Breast epithelium (tissue), 4 donors: Measurements from ENCODE around the gene ZMYND15. TPM values are rescaled to one million over a fixed set of nuclear protein-coding genes. Genes with fewer than 3 reads are reported as not detected.
A peak's percentile ranks its signal among the peaks of the same experiment; 100 is the strongest.
"Not testable (repeated sequence)": the region's sequence is repeated elsewhere in the genome, so short reads cannot be mapped to it uniquely, and the experiment has no call there.

Source experiments
- DNase-seq, 2 donors: peaks; one replicate each; pipeline ENCODE4 v3.0.0-alpha.2; 2019; ENCODE audit warnings: low spot score in 2 of 2
- H3K27ac ChIP-seq, 2 donors: fragments of 200-600 bp; sonication (generic) in 1 of 2; one replicate each; pipeline ENCODE4 v1.5.1; 2016 to 2019; ENCODE audit warnings: mild to moderate bottlenecking in 1 of 2
- H3K27me3 ChIP-seq, 2 donors: fragments of 200-600 bp; sonication (generic) in 1 of 2; one replicate each; pipeline versions ENCODE4 v1.5.1 to v1.6.0; 2017 to 2019; ENCODE audit warnings: control low read depth in 1 of 2, mild to moderate bottlenecking in 1 of 2
- H3K36me3 ChIP-seq: fragments of 200-600 bp; one replicate; pipeline ENCODE4 v1.5.1; 2019
- H3K4me1 ChIP-seq, 2 donors: fragments of 200-600 bp; sonication (generic); one replicate each; pipeline ENCODE4 v1.5.1; 2016 to 2019; ENCODE audit warnings: control low read depth in 1 of 2
- H3K4me3 ChIP-seq, 3 donors: fragments of 200-600 bp; sonication (generic); 1 replicate in 2 of 3; 2 replicates in 1 of 3; pipeline ENCODE4 v1.5.1; 2016 to 2019; ENCODE audit warnings: mild to moderate bottlenecking in 3 of 3, moderate library complexity in 2 of 3
- H3K9me3 ChIP-seq, 2 donors: fragments of 200-600 bp; sonication (generic) in 1 of 2; one replicate each; pipeline ENCODE4 v1.5.1; 2016 to 2019; ENCODE audit warnings: control low read depth in 1 of 2
- CTCF ChIP-seq, 3 donors: fragments of 450-650 bp; IDR thresholded peaks; one replicate each; pipeline ENCODE4 v1.5.1; 2016 to 2017; ENCODE audit warnings: antibody characterized with exemption in 3 of 3, mild to moderate bottlenecking in 3 of 3, moderate library complexity in 3 of 3
- POLR2A ChIP-seq: fragments of 450-650 bp; IDR thresholded peaks from one replicate; pipeline ENCODE4 v1.6.1; 2016; ENCODE audit warnings: antibody characterized with exemption, mild to moderate bottlenecking, moderate library complexity
- POLR2AphosphoS5 ChIP-seq, 3 donors: sonication (generic); formaldehyde crosslinking; IDR thresholded peaks; one replicate each; pipeline ENCODE4 v1.6.1; 2017; ENCODE audit warnings: antibody characterized with exemption in 3 of 3
- intact Hi-C: fragments of 100-400 bp; cut with DNase I; formaldehyde crosslinking; loops from one replicate; pipeline ENCODE4 v1.15.1; 2023; ENCODE audit warnings: low total_unique reads
- total RNA-seq, 3 donors: library from RNA; depleted of rRNA; stranded (reverse); fragments of >200 nt; gene quantifications; one replicate each; pipeline ENCODE4 v1.1.0, GENCODE V29; 2016

Gene ZMYND15
- total RNA-seq, 3 donors from 2014 or later = 0.96 to 2.3 (median 0.98) TPM

DNA sequence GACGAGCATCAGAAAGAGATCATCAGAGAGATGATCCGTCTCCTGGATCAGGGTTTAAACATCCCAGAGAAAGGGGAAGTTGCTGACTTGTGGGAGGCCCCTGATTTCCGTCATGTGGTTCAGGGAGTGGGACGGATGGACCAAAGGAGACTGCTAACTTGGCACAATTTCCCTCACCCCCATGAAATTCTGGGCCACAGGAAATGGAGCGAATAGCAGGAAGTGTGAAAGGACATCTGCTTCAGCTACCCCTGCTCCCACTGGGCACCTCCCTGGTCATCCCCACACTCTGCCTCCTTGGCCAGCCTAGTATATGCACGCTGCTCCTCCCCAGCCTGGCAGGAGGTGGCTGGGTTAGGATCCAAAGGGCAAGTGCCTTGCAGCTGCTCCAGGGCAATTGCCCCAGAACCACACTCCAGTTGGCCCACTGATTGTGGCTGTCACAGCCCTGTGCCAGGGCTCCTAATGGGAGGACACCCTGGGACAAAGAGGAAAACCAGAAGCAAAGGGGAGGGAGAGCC lies 27.9 kb upstream of the ZMYND15 start:
- Histone ChIP-seq H3K27me3 (no peaks in the 10 kb centered on the region), H3K27ac (peak overlapping the region in 1 of 2 donors; percentile 27), H3K9me3 (no peaks in the 10 kb centered on the region), H3K4me3 (peak overlapping the region; percentile 21 to 81 (median 79)), H3K4me1 (peaks cover 0 to 2% of the 10 kb centered on the region in 2 donors), H3K36me3 (no peaks in the 10 kb centered on the region)
- TF ChIP-seq POLR2AphosphoS5 (IDR thresholded peaks at IDR 0.05) (no peak), POLR2A (no peak), CTCF (IDR thresholded peaks at IDR 0.05) (no peak)
- intact Hi-C loops = no loop called here
- no peak for DNase-seq

DNA sequence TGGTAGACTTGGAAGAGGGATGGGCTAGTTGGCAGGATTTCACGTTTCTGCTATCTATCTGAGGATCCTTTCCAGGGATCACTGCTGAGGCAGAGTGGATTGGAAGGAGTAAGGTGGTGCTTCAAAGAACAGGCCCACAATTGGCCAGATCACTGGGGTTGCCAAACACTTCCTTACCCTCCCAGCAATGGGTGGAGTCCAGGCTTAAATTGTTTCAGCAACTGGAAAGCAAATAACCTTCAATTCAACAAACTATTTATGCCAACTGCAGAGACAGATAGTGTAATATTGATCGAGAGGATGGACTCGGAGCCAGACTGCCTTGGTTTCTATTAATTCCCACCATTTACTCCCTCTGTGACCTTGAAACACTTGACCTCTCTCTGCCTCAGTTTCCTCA lies 27.1 kb upstream of the ZMYND15 start:
- peak overlapping the region in 1 of 3 donors; percentile 21 for H3K4me3 ChIP-seq
- intact Hi-C loops = no loop called here

DNA sequence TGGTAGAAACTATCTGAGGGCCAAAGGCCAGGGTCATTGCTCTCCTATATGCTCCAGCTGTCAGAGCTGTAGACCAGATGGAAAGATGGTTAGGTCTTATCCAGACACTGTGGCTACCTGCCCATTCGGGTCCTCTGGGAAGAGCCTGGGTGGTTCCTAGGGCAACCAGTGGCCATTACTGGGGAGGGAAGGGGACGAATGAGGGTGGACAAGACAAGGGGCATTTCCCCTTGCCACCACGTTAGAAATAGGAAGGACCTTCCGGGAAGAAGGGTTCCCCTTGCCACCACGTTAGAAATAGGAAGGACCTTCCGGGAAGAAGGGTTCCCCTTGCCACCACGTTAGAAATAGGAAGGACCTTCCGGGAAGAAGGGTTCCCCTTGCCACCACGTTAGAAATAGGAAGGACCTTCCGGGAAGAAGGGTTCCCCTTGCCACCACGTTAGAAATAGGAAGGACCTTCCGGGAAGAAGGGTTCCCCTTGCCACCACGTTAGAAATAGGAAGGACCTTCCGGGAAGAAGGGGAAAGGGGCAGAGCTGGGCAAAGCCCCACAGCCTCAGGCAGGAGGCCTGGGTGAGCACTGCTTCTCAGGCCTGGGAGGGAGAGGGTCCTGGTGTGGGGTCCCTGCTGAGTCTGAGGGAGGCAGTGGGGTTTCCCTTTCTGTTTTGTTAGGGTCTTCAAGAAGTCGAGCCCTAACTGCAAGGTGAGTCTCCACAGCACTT lies 25.1 kb upstream of the ZMYND15 start:
- DNase-seq, H3K36me3 ChIP-seq, H3K27me3 ChIP-seq, intact Hi-C loops, H3K27ac ChIP-seq, H3K9me3 ChIP-seq, H3K4me1 ChIP-seq: not testable (repeated sequence)
- H3K4me3 ChIP-seq = peak overlapping the region in 1 of 3 donors; percentile 3

More for the DNA sequence above, 27.1 kb upstream of the ZMYND15 start:
- DNase-seq = no peak
- Histone ChIP-seq H3K4me1 (peaks cover 0 to 2% of the 10 kb centered on the region in 2 donors), H3K27ac (no peak overlapping the region), H3K27me3 (no peaks in the 10 kb centered on the region), H3K36me3 (no peaks in the 10 kb centered on the region), H3K9me3 (no peaks in the 10 kb centered on the region)
- TF ChIP-seq POLR2AphosphoS5 (IDR thresholded peaks at IDR 0.05) (no peak), POLR2A (no peak), CTCF (IDR thresholded peaks at IDR 0.05) (no peak)

GRCh38 chr17:4715063-4715744 lies 24.4 kb upstream of the ZMYND15 start:
- Histone ChIP-seq H3K27ac (no peak overlapping the region), H3K27me3 (no peaks in the 10 kb centered on the region), H3K4me3 (peak overlapping the region in 1 of 3 donors; percentile 3), H3K4me1 (peaks cover 0 to 2% of the 10 kb centered on the region in 2 donors), H3K36me3 (no peaks in the 10 kb centered on the region), H3K9me3 (no peaks in the 10 kb centered on the region)
- no peak for TF ChIP-seq POLR2A
- intact Hi-C loops = no loop called here
- no peak for DNase-seq

DNA sequence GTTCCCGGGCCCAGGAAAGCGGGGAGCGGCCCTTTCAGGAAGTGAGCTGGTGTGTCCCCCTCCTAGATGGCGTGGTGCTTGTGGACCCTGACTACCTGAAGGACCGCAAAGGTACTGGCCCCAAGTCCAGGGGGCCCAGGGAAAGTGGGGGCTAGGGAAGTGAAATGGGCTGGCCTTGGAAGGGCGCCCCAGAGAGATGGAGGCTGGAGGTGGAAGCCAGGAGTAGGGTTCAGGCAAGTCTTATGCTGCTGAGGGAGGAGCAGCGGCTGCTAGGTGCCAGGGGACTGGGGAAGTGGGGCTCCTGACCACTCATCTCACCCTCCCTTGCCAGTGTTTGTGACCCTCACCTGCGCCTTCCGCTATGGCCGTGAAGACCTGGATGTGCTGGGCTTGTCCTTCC lies 23.6 kb upstream of the ZMYND15 start:
- H3K4me3 ChIP-seq = no peak overlapping the region
- peaks cover 0 to 2% of the 10 kb centered on the region in 2 donors for H3K4me1 ChIP-seq
- no peak for DNase-seq
- no peaks in the 10 kb centered on the region for H3K27me3 ChIP-seq
- H3K9me3 ChIP-seq = no peaks in the 10 kb centered on the region
- no peaks in the 10 kb centered on the region for H3K36me3 ChIP-seq
- no peak overlapping the region for H3K27ac ChIP-seq
- intact Hi-C loops = no loop called here
- TF ChIP-seq CTCF (IDR thresholded peaks at IDR 0.05) (no peak), POLR2A (no peak), POLR2AphosphoS5 (IDR thresholded peaks at IDR 0.05) (no peak)

DNA sequence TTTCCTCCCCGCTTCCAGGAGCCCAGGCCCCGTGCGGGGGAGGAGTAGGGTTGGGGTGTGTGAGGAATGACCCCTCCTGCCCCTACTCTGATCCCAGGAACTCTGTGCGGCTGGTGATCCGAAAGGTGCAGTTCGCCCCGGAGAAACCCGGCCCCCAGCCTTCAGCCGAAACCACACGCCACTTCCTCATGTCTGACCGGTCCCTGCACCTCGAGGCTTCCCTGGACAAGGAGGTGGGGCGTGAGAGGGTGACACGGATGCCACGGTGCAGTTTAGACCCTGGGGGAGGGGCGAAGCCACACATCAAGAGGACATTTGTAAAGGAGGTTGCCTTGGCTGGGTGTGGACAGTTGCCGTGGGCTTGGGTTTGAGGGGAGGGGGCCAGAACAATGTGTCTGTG lies 21.8 kb upstream of the ZMYND15 start:
- Histone ChIP-seq H3K27me3 (no peaks in the 10 kb centered on the region), H3K36me3 (no peaks in the 10 kb centered on the region), H3K9me3 (no peaks in the 10 kb centered on the region), H3K4me3 (no peak overlapping the region), H3K27ac (no peak overlapping the region), H3K4me1 (no peaks in the 10 kb centered on the region)
- DNase-seq = no peak
- TF ChIP-seq POLR2A (no peak), POLR2AphosphoS5 (IDR thresholded peaks at IDR 0.05) (no peak), CTCF (IDR thresholded peaks at IDR 0.05) (no peak)
- intact Hi-C loops = no loop called here
